ENCODE measurements around the gene FECH. TPM values are rescaled to one million over a fixed set of nuclear protein-coding genes. Genes with fewer than 3 reads are reported as not detected.
"Not testable (repeated sequence)": the region's sequence is repeated elsewhere in the genome, so short reads cannot be mapped to it uniquely, and the experiment has no call there.

FECH gene
- total and polyA plus RNA-seq, 12 donors = 6.4 to 247 (median 46.8) TPM

- 85 to 91% (median 90%) methylated on average over 7 of the region's 7 CpGs for WGBS, 4 donors
- no peaks in the 10 kb centered on the region for H3K27me3 ChIP-seq
These were observed 57.4 kb downstream of the FECH start for GRCh38 chr18:57529151-57529550.

GRCh38 chr18:57527556-57528229, 58.8 kb downstream of the FECH start:
- WGBS, 4 donors = 53 to 60% (median 55%) methylated on average over 13 of the region's 13 CpGs
- H3K27me3 ChIP-seq = no peaks in the 10 kb centered on the region
- no peaks in the 10 kb centered on the region for H3K9me3 ChIP-seq (replicated peaks in 1 of 3)
- peaks cover under 1 to 6% of the 10 kb centered on the region in 2 donors for H3K4me1 ChIP-seq (replicated peaks in 1 of 2)
- TF ChIP-seq POLR2A (IDR thresholded peaks at IDR 0.05) = no peak
- TF ChIP-seq CTCF (IDR thresholded peaks at IDR 0.05) = no peak
- H3K4me3 ChIP-seq = no peak overlapping the region
- H3K36me3 ChIP-seq (replicated peaks in 1 of 2) = no peaks in the 10 kb centered on the region
- H3K27ac ChIP-seq = no peak overlapping the region
- intact Hi-C loops (cut with DNase I) = no loop called here
- peak in 2 of 7 donors; percentile 4 to 16 for DNase-seq

More at GRCh38 chr18:57529151-57529550, 57.4 kb downstream of the FECH start:
- Histone ChIP-seq H3K9me3 (replicated peaks in 1 of 3) (no peaks in the 10 kb centered on the region), H3K36me3 (replicated peaks in 1 of 2) (no peaks in the 10 kb centered on the region), H3K4me1 (replicated peaks in 1 of 2) (peaks cover 15 to 17% of the 10 kb centered on the region in 2 donors), H3K4me3 (no peak overlapping the region), H3K27ac (no peak overlapping the region)
- DNase-seq = no peak
- TF ChIP-seq CTCF (IDR thresholded peaks at IDR 0.05) = no peak
- no peak for TF ChIP-seq POLR2A (IDR thresholded peaks at IDR 0.05)
- intact Hi-C loops (cut with DNase I) = no loop called here

GRCh38 chr18:57523171-57523956, 63.1 kb downstream of the FECH start:
- peak in 1 of 7 donors; percentile 11 for DNase-seq
- peaks cover 0 to 4% of the 10 kb centered on the region in 2 donors for H3K4me1 ChIP-seq (replicated peaks in 1 of 2)
- H3K4me3 ChIP-seq = no peak overlapping the region
- no peak for TF ChIP-seq CTCF (IDR thresholded peaks at IDR 0.05)
- TF ChIP-seq POLR2A (IDR thresholded peaks at IDR 0.05) = no peak
- H3K9me3 ChIP-seq (replicated peaks in 1 of 3) = peaks cover 0 to 5% (median 0%) of the 10 kb centered on the region in 3 donors
- no peaks in the 10 kb centered on the region for H3K36me3 ChIP-seq (replicated peaks in 1 of 2)
- no peaks in the 10 kb centered on the region for H3K27me3 ChIP-seq
- H3K27ac ChIP-seq = no peak overlapping the region
- intact Hi-C loops (cut with DNase I) = no loop called here
- whole genome bisulfite sequencing, 4 donors = 69 to 75% (median 71%) methylated on average over 11 of the region's 11 CpGs

- H3K4me3 ChIP-seq; H3K27ac ChIP-seq; DNase-seq; H3K27me3 ChIP-seq; H3K36me3 ChIP-seq (replicated peaks in 1 of 2); H3K9me3 ChIP-seq (replicated peaks in 1 of 3); intact Hi-C loops (cut with DNase I); H3K4me1 ChIP-seq (replicated peaks in 1 of 2): not testable (repeated sequence)
These were observed 64.2 kb downstream of the FECH start for GRCh38 chr18:57522348-57522747.
